ENCODE measurements around the gene KCNH4.
"Not testable (repeated sequence)": the region's sequence is repeated elsewhere in the genome, so short reads cannot be mapped to it uniquely, and the experiment has no call there.

Gene KCNH4

GRCh38 chr17:42221886-42222745 is 41.2 kb upstream of the KCNH4 start (continued):
- TF ChIP-seq ZNF513 (tag by site-specific recombination; IDR thresholded peaks at IDR 0.05) (no peak), ZNF324 (tag by site-specific recombination; IDR thresholded peaks at IDR 0.05) (no peak), ZNF140 (tag by site-specific recombination; IDR thresholded peaks at IDR 0.05) (no peak), GLI4 (tag by site-specific recombination; IDR thresholded peaks at IDR 0.05) (no peak; the same call in 1 of the 2 replicates), KLF16 (tag by site-specific recombination; IDR thresholded peaks at IDR 0.05) (0 out of 2 replicates have a peak, but pooled peaks have one; percentile 11), ZNF837 (tag by site-specific recombination; IDR thresholded peaks at IDR 0.05) (no peak), ZSCAN30 (tag by site-specific recombination; IDR thresholded peaks at IDR 0.05) (no peak), ZNF658 (tag by site-specific recombination; IDR thresholded peaks at IDR 0.05) (peak; percentile 82; the same call in 1 of the 2 replicates), ZNF248 (tag by site-specific recombination; IDR thresholded peaks at IDR 0.05) (0 out of 2 replicates have a peak, but pooled peaks have one; percentile 81), ZNF768 (tag by site-specific recombination; IDR thresholded peaks at IDR 0.05) (peak; percentile 96; the same call in 1 of the 2 replicates)
- TF ChIP-seq, protein P1, sequence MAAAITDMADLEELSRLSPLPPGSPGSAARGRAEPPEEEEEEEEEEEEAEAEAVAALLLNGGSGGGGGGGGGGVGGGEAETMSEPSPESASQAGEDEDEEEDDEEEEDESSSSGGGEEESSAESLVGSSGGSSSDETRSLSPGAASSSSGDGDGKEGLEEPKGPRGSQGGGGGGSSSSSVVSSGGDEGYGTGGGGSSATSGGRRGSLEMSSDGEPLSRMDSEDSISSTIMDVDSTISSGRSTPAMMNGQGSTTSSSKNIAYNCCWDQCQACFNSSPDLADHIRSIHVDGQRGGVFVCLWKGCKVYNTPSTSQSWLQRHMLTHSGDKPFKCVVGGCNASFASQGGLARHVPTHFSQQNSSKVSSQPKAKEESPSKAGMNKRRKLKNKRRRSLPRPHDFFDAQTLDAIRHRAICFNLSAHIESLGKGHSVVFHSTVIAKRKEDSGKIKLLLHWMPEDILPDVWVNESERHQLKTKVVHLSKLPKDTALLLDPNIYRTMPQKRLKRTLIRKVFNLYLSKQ (tag by site-specific recombination; IDR thresholded peaks at IDR 0.05; ENCODE audit: borderline replicate concordance): no peak
- TF ChIP-seq, protein P2, sequence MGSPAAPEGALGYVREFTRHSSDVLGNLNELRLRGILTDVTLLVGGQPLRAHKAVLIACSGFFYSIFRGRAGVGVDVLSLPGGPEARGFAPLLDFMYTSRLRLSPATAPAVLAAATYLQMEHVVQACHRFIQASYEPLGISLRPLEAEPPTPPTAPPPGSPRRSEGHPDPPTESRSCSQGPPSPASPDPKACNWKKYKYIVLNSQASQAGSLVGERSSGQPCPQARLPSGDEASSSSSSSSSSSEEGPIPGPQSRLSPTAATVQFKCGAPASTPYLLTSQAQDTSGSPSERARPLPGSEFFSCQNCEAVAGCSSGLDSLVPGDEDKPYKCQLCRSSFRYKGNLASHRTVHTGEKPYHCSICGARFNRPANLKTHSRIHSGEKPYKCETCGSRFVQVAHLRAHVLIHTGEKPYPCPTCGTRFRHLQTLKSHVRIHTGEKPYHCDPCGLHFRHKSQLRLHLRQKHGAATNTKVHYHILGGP (tag by site-specific recombination; IDR thresholded peaks at IDR 0.05): peak; percentile 43; the same call in 1 of the 2 replicates

- CTCF ChIA-PET; H3K4me3 ChIP-seq (ENCODE audit: low read depth, low read length); H3K9me3 ChIP-seq (ENCODE audit: control insufficient read depth, insufficient read depth, low read depth, low read length); H3K4me1 ChIP-seq (ENCODE audit: control insufficient read depth, insufficient read depth, low read length); H3K27ac ChIP-seq (ENCODE audit: extremely low read depth, low read depth, low read length); POLR2A ChIA-PET: not testable (repeated sequence)
- H3K36me3 ChIP-seq (ENCODE audit: control insufficient read depth in 2 of 2, insufficient read depth in 1 of 2, low read length in 2 of 2): peaks cover 38 to 56% of the 10 kb centered on the region in 2 experiments
Measured at GRCh38 chr17:42219280-42219679, 38.3 kb upstream of the KCNH4 start.

GRCh38 chr17:42214156-42214555 is 33.2 kb upstream of the KCNH4 start:
- peaks cover 63 to 75% of the 10 kb centered on the region in 2 experiments for H3K36me3 ChIP-seq (ENCODE audit: control insufficient read depth in 2 of 2, insufficient read depth in 1 of 2, low read length in 2 of 2)
- H3K4me3 ChIP-seq (ENCODE audit: low read depth, low read length): no peak overlapping the region
- TF ChIP-seq KLF16 (tag by site-specific recombination; IDR thresholded peaks at IDR 0.05): no peak
- TF ChIP-seq ZNF585B (tag by site-specific recombination; IDR thresholded peaks at IDR 0.05): no peak
- no peak for TF ChIP-seq ZNF175 (tag by site-specific recombination; IDR thresholded peaks at IDR 0.05)
- no peak for TF ChIP-seq ZBTB48 (tag by site-specific recombination; IDR thresholded peaks at IDR 0.05)
- H3K4me1 ChIP-seq (ENCODE audit: control insufficient read depth, insufficient read depth, low read length): no peaks in the 10 kb centered on the region
- ChIA-PET CTCF (interaction anchor here (0.6 to 3.5 kb wide), 3 partner anchors 8 to 667 kb away, joined by 3 to 27 read pairs (median 3); no protein-coding TSS in a partner anchor), POLR2A (no interaction called here)
- H3K9me3 ChIP-seq (ENCODE audit: control insufficient read depth, insufficient read depth, low read depth, low read length): no peaks in the 10 kb centered on the region
- H3K27ac ChIP-seq (ENCODE audit: extremely low read depth, low read depth, low read length): no peak overlapping the region
